Stimulated activated naive B cell treated with anti-CD40 and anti-IgM and Interleukin-4, amounts not matched to agents 10 μg/mL and 1 μg/mL and 100 μg/mL, for 72 hours (primary cell): ENCODE measurements around the gene MAPK4.
A peak's percentile ranks its signal among the peaks of the same experiment; 100 is the strongest.
"Not testable (repeated sequence)": the region's sequence is repeated elsewhere in the genome, so short reads cannot be mapped to it uniquely, and the experiment has no call there.

Source experiments
- ATAC-seq, 2 donors: fragments of 150-1000 bp; cut with Tn5 transposase; replicated peaks; 2 replicates each; pipeline ENCODE4 v1.10.0; 2021; ENCODE audit warnings: moderate library complexity in 1 of 2
- DNase-seq: peaks from one replicate; pipeline ENCODE4 v3.0.0; 2021
- H3K27ac Mint-ChIP-seq: one replicate; pipeline ENCODE4 v1.8.0; 2022; ENCODE audit warnings: mild to moderate bottlenecking, mixed read lengths
- H3K27me3 Mint-ChIP-seq, 2 donors: one replicate each; pipeline ENCODE4 v1.8.0; 2022; ENCODE audit warnings: mixed read lengths in 2 of 2
- H3K36me3 Mint-ChIP-seq, 2 donors: one replicate each; pipeline ENCODE4 v1.8.0; 2022; ENCODE audit warnings: mixed read lengths in 2 of 2, mild to moderate bottlenecking in 1 of 2
- H3K4me1 Mint-ChIP-seq, 2 donors: one replicate each; pipeline ENCODE4 v1.8.0; 2022; ENCODE audit warnings: mixed read lengths in 2 of 2, mild to moderate bottlenecking in 1 of 2
- H3K4me3 Mint-ChIP-seq, 2 donors: one replicate each; pipeline ENCODE4 v1.8.0; 2022; ENCODE audit warnings: mild to moderate bottlenecking in 2 of 2, mixed read lengths in 2 of 2, moderate library complexity in 1 of 2
- H3K9me3 Mint-ChIP-seq, 2 donors: one replicate each; pipeline ENCODE4 v1.8.0; 2022; ENCODE audit warnings: mixed read lengths in 2 of 2, mild to moderate bottlenecking in 1 of 2

Gene MAPK4

DNA sequence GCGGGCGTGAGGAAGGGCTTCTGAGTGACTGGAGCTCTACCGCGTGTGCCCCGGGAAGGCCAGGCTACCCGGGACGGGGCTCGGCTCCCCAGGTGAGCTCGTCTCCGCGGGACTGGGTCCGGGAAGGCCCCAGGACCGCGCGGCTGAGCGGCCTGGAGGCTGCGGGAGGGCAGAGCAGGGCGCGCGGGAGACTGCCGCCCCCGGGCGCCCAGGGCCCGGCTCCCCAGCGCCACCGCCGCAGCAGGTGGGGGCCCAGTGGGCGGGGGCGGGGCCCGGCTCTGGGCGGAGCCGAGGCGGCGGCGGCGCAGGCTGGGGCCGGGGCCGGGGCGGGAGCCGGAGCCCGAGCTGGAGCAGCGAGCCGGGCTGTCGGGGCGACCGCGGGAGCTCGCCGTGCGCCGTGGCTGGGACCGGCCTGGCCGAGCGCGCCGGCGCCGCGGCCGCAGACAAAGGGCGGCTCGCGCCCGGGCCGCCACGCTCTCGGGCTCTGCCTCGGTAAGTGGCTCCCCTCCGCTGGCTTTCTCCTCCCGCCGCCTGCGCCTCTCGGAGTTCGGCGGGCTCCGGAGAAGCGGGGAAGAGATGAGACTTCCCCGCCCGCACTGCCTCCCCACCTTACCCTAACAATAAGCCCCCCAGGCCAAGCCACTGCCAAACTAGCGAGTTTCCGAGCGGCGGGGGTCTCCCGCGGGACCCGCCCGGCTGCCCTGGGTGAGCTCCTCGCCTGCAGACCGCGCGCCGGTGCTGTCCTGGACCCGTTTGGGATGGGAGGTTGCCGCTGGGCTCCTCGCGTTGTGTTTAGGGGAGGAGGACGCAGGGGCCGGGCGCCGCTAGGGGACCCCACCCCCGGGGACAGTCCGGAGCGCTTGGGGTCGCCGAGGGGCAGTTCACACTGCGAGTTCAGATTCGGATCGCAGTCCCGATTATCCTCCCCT, at the start of gene MAPK4:
Gene MAPK4, plus strand, starts transcription at position 336 of the 929 bp plus-strand sequence. CDS start 103,872 bp downstream, outside the sequence.
- ATAC-seq (peak; percentile 72), DNase-seq (peak; percentile 3)
- peaks cover 0 to 5% of the 10 kb centered on the region in 2 donors for H3K4me1 Mint-ChIP-seq
- H3K9me3 Mint-ChIP-seq: peaks cover 7 to 8% of the 10 kb centered on the region in 2 donors
- H3K4me3 Mint-ChIP-seq: peak within 1 kb of the TSS; percentile 70 to 77
- H3K27ac Mint-ChIP-seq: no peak within 1 kb of the TSS
- H3K36me3 Mint-ChIP-seq: peaks cover 0 to 3% of the 10 kb centered on the region in 2 donors
- peaks cover 50 to 81% of the 10 kb centered on the region in 2 donors for H3K27me3 Mint-ChIP-seq

DNA sequence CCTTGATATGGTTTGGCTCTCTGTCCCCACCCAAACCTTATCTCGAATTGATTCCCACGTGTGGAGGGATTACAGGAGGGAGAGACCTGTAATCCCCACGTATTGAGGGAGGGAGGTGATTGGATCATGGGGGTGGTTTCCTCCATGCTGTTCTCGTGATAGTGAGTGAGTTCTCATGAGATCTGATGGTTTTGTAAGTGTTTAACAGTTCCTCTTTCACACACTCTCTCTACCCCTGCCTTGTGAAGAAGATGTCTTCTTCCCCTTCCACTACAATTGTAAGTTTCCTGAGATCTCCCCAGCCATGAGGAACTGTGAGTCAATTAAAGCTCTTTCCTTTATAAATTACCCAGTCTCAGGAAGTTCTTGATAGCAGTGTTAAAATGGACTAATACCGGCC, 42.6 kb upstream of the MAPK4 start:
- H3K9me3 Mint-ChIP-seq, DNase-seq, H3K4me1 Mint-ChIP-seq, ATAC-seq, H3K27ac Mint-ChIP-seq, H3K36me3 Mint-ChIP-seq, H3K4me3 Mint-ChIP-seq: not testable (repeated sequence)
- H3K27me3 Mint-ChIP-seq: peaks cover 0 to 10% of the 10 kb centered on the region in 2 donors

- H3K9me3 Mint-ChIP-seq: peaks cover 0 to 3% of the 10 kb centered on the region in 2 donors
- H3K4me1 Mint-ChIP-seq: no peaks in the 10 kb centered on the region
- no peak overlapping the region for H3K4me3 Mint-ChIP-seq
- ATAC-seq: no peak
- no peak for DNase-seq
- no peak overlapping the region for H3K27ac Mint-ChIP-seq
- peaks cover 6 to 12% of the 10 kb centered on the region in 2 donors for H3K27me3 Mint-ChIP-seq
- no peaks in the 10 kb centered on the region for H3K36me3 Mint-ChIP-seq
Measured at GRCh38 chr18:50518787-50519546, 40.9 kb upstream of the MAPK4 start.

GRCh38 chr18:50523165-50523564, 36.7 kb upstream of the MAPK4 start:
- Mint-ChIP-seq H3K36me3 (no peaks in the 10 kb centered on the region), H3K27me3 (peaks cover 6 to 20% of the 10 kb centered on the region in 2 donors), H3K27ac (no peak overlapping the region), H3K4me3 (no peak overlapping the region), H3K9me3 (no peaks in the 10 kb centered on the region), H3K4me1 (no peaks in the 10 kb centered on the region)
- DNase-seq: no peak
- ATAC-seq: no peak

DNA sequence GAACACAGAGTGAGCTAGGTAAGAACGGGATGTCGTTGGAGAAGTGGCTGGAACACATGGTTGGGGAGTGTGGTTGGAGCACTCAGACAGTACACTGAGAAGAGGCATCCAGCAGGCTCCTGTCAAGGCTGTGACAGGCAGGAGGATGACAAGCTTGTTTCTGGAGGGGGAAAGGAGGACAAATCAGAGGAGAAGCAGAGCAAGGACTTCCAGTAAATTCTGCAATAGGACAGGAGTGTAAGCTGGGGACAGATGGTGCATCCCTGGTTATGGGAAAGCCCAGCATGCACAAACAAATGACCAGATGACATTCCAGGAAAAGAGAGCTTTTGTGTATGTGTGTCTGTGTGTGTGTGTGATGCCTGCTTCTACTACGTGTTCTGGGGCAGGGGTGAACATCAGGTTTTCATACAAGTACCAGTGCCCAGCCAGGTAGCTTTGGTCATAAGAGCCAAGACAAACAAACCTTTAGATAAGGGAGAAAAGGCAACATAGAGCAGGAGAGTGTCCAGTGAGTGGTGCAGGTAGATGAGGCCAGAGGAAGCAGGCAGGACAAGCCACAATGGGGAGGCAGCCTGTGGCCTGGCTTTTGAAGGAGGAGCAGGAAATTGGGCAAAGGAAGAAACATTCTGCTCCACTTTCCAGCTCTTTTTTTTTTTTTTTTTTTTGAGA, 32.1 kb upstream of the MAPK4 start:
- Mint-ChIP-seq H3K36me3 (peaks cover 0 to 1% of the 10 kb centered on the region in 2 donors), H3K4me3 (no peak overlapping the region), H3K4me1 (no peaks in the 10 kb centered on the region), H3K9me3 (peaks cover 2 to 3% of the 10 kb centered on the region in 2 donors), H3K27me3 (peaks cover 6 to 13% of the 10 kb centered on the region in 2 donors), H3K27ac (peak overlapping the region; percentile 1)
- DNase-seq: no peak
- ATAC-seq: no peak

- DNase-seq (no peak), ATAC-seq (no peak)
- no peak overlapping the region for H3K27ac Mint-ChIP-seq
- H3K36me3 Mint-ChIP-seq: peaks cover 0 to 3% of the 10 kb centered on the region in 2 donors
- no peak overlapping the region for H3K4me3 Mint-ChIP-seq
- H3K27me3 Mint-ChIP-seq: peaks cover 0 to 8% of the 10 kb centered on the region in 2 donors
- H3K4me1 Mint-ChIP-seq: no peaks in the 10 kb centered on the region
- H3K9me3 Mint-ChIP-seq: peaks cover 9% of the 10 kb centered on the region in 2 donors
Measured at GRCh38 chr18:50528806-50529205, 31.1 kb upstream of the MAPK4 start.

DNA sequence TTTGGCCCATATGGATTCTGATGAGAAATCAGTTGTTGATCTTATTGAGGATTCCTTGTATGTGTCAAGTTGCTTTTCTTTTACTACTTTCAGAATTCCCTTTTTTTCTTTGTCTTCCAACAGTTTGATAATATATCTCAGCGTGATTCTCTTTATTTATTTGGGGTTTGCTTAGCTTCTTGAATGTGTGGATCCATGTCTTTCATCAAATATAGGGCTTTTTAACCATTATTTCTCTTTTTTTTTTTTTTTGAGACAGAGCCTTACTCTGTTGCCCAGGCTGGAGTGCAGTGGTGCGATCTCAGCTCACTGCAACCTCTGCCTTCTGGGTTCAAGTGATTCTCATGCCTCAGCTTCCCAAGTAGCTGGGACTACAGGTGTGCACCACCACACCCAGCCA, 26.1 kb upstream of the MAPK4 start:
- H3K27me3 Mint-ChIP-seq, H3K27ac Mint-ChIP-seq, H3K36me3 Mint-ChIP-seq, H3K4me3 Mint-ChIP-seq, ATAC-seq, DNase-seq, H3K4me1 Mint-ChIP-seq: not testable (repeated sequence)
- H3K9me3 Mint-ChIP-seq: peaks cover 19 to 25% of the 10 kb centered on the region in 2 donors

DNA sequence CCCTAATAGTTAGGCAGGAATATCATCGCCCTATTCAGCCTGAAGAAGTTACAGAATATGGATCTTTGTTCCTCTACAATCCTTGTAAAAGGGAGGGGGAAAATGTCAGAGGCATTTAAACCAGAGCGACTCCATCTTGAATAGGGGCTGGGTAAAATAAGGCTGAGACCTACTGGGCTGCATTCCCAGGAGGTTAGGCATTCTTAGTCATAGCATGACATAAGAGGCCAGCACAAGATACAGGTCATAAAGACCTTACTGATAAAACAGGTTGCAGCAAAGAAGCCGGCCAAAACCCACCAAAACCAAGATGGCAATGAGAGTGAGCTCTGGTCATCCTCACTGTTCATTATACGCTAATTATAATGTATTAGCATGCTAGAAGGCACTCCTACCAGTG, 15.4 kb upstream of the MAPK4 start:
- not testable (repeated sequence) for H3K4me1 Mint-ChIP-seq, H3K27ac Mint-ChIP-seq, H3K36me3 Mint-ChIP-seq

DNA sequence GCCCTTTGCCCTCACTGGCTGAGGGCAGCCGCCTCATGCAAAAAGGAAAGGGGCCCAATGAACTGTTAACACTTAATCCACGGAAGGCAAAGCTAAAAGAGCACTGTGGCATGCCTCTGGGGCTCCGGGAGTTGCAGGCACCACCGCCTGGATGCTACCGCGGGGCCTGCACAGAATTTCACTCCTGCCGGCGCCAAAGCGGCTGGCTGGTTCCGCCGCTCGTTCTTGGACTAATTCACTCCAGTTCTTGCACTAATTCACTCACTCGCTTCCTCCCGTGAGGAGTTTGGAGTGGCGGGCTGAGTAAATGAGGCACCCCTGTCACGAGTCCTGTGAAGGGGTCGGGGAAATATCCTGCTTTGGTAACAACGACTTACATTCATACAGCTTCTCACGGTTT, 14.0 kb upstream of the MAPK4 start:
- peaks cover 11 to 17% of the 10 kb centered on the region in 2 donors for H3K27me3 Mint-ChIP-seq
- H3K36me3 Mint-ChIP-seq: no peaks in the 10 kb centered on the region
- no peak overlapping the region for H3K27ac Mint-ChIP-seq
- DNase-seq: no peak
- no peaks in the 10 kb centered on the region for H3K4me1 Mint-ChIP-seq
- H3K9me3 Mint-ChIP-seq: peaks cover 0 to 4% of the 10 kb centered on the region in 2 donors
- ATAC-seq: no peak
- no peak overlapping the region for H3K4me3 Mint-ChIP-seq

More for the DNA sequence above, 15.4 kb upstream of the MAPK4 start:
- not testable (repeated sequence) for H3K4me3 Mint-ChIP-seq, ATAC-seq, DNase-seq, H3K9me3 Mint-ChIP-seq
- peaks cover 11 to 13% of the 10 kb centered on the region in 2 donors for H3K27me3 Mint-ChIP-seq

GRCh38 chr18:50548160-50548559, 11.7 kb upstream of the MAPK4 start:
- H3K4me1 Mint-ChIP-seq: no peaks in the 10 kb centered on the region
- H3K27me3 Mint-ChIP-seq: peaks cover 14 to 25% of the 10 kb centered on the region in 2 donors
- no peaks in the 10 kb centered on the region for H3K36me3 Mint-ChIP-seq
- DNase-seq (no peak), ATAC-seq (no peak)
- H3K4me3 Mint-ChIP-seq: no peak overlapping the region
- H3K9me3 Mint-ChIP-seq: peaks cover 0 to 4% of the 10 kb centered on the region in 2 donors
- H3K27ac Mint-ChIP-seq: no peak overlapping the region

- not testable (repeated sequence) for H3K4me3 Mint-ChIP-seq, H3K36me3 Mint-ChIP-seq, DNase-seq, H3K27ac Mint-ChIP-seq, H3K4me1 Mint-ChIP-seq, ATAC-seq
- peaks cover 36 to 44% of the 10 kb centered on the region in 2 donors for H3K27me3 Mint-ChIP-seq
- H3K9me3 Mint-ChIP-seq: peaks cover 10 to 18% of the 10 kb centered on the region in 2 donors
Measured at GRCh38 chr18:50551651-50552050, 8.2 kb upstream of the MAPK4 start.

GRCh38 chr18:50558157-50558556, 1.7 kb upstream of the MAPK4 start:
- no peak for ATAC-seq
- peaks cover 10 to 14% of the 10 kb centered on the region in 2 donors for H3K9me3 Mint-ChIP-seq
- H3K4me1 Mint-ChIP-seq: peaks cover 0 to 5% of the 10 kb centered on the region in 2 donors
- peaks cover 54 to 82% of the 10 kb centered on the region in 2 donors for H3K27me3 Mint-ChIP-seq
- no peak for DNase-seq
- H3K27ac Mint-ChIP-seq: no peak overlapping the region
- peaks cover 0 to 3% of the 10 kb centered on the region in 2 donors for H3K36me3 Mint-ChIP-seq
- H3K4me3 Mint-ChIP-seq: no peak overlapping the region

- no peak for ATAC-seq
Measured at GRCh38 chr18:50558948-50559751, 737 bp upstream of the MAPK4 start.

More at GRCh38 chr18:50558948-50559751, 737 bp upstream of the MAPK4 start:
- H3K36me3 Mint-ChIP-seq: peaks cover 0 to 3% of the 10 kb centered on the region in 2 donors
- peaks cover 10 to 14% of the 10 kb centered on the region in 2 donors for H3K9me3 Mint-ChIP-seq
- DNase-seq: no peak
- H3K27me3 Mint-ChIP-seq: peaks cover 53 to 81% of the 10 kb centered on the region in 2 donors
- H3K27ac Mint-ChIP-seq: no peak overlapping the region
- H3K4me3 Mint-ChIP-seq: peak overlapping the region in 1 of 2 donors; percentile 22
- H3K4me1 Mint-ChIP-seq: peaks cover 0 to 5% of the 10 kb centered on the region in 2 donors
